ENCODE measurements around the gene SAMD14.

SAMD14 gene

DNA sequence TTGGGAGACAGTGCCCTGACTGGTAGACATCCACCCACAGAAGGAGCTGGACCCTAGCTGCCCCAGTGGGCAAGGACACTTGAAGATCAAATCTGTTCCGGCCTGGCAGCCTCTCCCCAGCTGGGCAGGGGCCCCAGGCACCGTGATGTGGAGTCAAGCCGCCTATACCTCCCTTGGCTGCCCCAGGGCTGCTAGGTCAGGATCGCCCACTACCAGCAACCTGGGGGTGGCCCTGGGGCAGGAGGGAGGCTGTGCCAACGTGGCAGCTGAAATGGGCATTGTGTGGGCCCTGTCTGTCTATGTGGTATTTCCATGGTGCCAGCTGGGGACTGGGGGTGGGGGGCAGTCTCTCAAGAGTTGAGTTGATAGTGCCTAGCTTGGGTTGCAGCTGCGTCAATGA is 33.9 kb downstream of the SAMD14 start:
- TF ChIP-seq Cebpa-rat (IDR thresholded peaks at IDR 0.05): no peak
- Histone ChIP-seq H3K9me3 (replicated peaks in 1 of 11) (no peaks in the 10 kb centered on the region), H3K9ac (peak overlapping the region; percentile 80 to 90 (median 86)), H3K4me1 (peaks cover 13 to 26% (median 21%) of the 10 kb centered on the region in 10 experiments), H3K27me3 (no peaks in the 10 kb centered on the region), H3K4me3 (peak overlapping the region; percentile 72 to 92 (median 84)), H3K36me3 (peaks cover 5 to 38% (median 15%) of the 10 kb centered on the region in 11 experiments; a peak in 16 of 22 replicates), H3K27ac (peak overlapping the region in 10 of 11 experiments; percentile 54 to 88 (median 81); a peak in 20 of 22 replicates), H3K4me2 (peak overlapping the region; percentile 94 to 100 (median 98)), H4K20me1 (peaks cover 0 to 14% (median 0%) of the 10 kb centered on the region in 11 experiments; a peak in 6 of 22 replicates)

DNA sequence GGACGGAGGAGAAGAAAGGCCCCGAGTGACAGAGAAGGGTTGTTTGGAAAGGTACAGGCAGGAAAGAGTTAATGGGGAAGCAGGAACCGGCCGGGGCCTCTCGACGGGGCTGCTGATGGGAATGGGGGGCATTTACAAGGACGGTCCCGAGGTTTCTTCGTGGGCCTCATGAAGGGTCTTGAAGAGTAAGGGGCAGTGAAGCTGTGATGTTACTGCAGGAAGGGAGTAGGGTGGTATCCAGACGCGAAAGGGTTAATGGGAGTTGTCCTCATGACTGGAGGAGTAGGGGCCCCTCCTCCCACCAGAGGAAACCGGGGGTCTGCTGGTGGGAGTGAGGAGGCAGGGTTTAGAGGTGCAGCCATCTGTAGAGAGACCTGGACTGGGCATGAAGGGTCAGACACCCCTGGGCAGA is 34.3 kb downstream of the SAMD14 start:
- Histone ChIP-seq H4K20me1 (peaks cover 0 to 11% (median 0%) of the 10 kb centered on the region in 11 experiments; a peak in 5 of 22 replicates), H3K4me3 (peak overlapping the region; percentile 72 to 92 (median 84)), H3K9ac (peak overlapping the region; percentile 80 to 90 (median 86)), H3K27me3 (no peaks in the 10 kb centered on the region), H3K4me2 (peak overlapping the region; percentile 94 to 100 (median 98)), H3K36me3 (peaks cover 5 to 34% (median 15%) of the 10 kb centered on the region in 11 experiments; a peak in 16 of 22 replicates), H3K27ac (peak overlapping the region; percentile 54 to 88 (median 79); a peak in 21 of 22 replicates), H3K4me1 (peaks cover 13 to 26% (median 21%) of the 10 kb centered on the region in 10 experiments), H3K9me3 (replicated peaks in 1 of 11) (no peaks in the 10 kb centered on the region)
- no peak for TF ChIP-seq Cebpa-rat (IDR thresholded peaks at IDR 0.05)

DNA sequence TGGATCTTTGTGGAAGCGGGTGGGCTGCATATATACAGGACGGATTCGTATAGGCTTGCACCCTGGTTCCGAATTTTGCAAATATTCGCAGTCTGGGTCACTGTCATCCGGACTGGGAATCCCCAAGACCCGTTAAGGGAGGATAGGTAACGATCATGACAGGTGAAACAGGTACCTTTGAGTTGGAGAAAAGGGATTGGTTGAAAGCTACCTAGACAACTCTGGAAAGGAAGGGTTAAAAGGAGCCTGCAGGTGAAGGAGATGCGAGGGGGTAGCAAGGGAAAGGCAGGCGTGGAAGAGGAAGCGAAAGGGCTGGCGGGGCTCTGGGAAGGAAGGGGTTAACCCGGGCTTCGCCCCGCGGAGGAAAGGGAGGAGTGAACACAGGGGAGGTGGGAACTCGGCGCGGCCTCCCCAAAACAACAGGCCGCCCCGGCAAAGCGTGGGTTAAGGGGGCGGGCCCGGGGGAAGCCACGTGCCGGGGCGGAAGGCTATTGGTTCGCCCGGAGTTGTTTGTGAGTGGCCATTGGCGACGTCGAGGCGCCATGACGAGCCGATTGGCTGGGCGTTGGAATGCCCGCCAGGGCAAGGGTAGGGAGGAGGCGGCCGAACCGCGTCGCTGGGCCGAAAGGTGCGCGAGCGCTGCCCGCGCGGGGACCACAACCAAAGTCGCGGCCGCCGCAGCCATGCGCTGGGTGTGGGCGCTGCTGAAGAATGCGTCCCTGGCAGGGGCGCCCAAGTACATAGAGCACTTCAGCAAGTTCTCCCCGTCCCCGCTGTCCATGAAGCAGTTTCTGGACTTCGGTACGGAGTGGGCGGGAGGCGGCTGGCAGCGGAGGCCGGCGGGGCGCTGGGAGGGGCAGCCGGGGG is 35.0 kb downstream of the SAMD14 start, which contains the start of gene PDK2:
Gene PDK2, plus strand, starts transcription at position 599 of the 867 bp plus-strand sequence. Its CDS starts 85 bp downstream, at position 684.
- H4K20me1 ChIP-seq: peaks cover 0 to 6% (median 0%) of the 10 kb centered on the region in 11 experiments; a peak in 4 of 22 replicates
- H3K9ac ChIP-seq: peak within 1 kb of the TSS; percentile 80 to 90 (median 86)
- H3K27ac ChIP-seq: peak within 1 kb of the TSS; percentile 54 to 88 (median 79); a peak in 21 of 22 replicates
- peaks cover 5 to 27% (median 15%) of the 10 kb centered on the region in 11 experiments; a peak in 15 of 22 replicates for H3K36me3 ChIP-seq
- no peak for TF ChIP-seq Cebpa-rat (IDR thresholded peaks at IDR 0.05)
- H3K4me3 ChIP-seq: peak within 1 kb of the TSS; percentile 72 to 92 (median 84)
- peak within 1 kb of the TSS; percentile 94 to 100 (median 98) for H3K4me2 ChIP-seq
- peaks cover 13 to 26% (median 21%) of the 10 kb centered on the region in 10 experiments for H3K4me1 ChIP-seq
- no peaks in the 10 kb centered on the region for H3K9me3 ChIP-seq (replicated peaks in 1 of 11)
- no peaks in the 10 kb centered on the region for H3K27me3 ChIP-seq

DNA sequence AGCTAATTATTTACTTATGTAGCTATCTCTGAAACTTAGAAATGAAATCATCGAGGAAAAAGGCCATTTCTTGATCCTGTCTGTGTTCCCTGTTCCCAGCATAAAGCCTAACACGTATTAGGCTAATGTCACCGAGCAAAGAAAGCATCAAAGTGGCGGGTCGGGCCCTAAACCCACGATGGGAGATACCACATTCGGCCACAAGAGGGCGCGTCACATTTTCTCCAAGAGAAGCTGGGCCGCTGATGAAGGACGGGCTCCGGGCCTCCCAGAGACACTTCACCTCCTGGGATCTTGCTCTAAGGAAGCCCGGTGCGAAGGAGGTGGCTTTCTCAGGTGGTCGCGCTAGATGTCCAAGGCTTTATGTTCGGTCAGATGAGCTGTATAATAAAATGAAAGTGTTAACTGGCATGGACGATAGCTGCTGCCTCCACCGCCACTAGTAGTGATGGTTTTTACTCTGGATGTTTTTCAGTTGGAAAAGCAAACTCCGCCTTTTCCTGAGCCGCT is 35.7 kb downstream of the SAMD14 start:
- H3K4me2 ChIP-seq: peak overlapping the region; percentile 89 to 100 (median 97)
- no peaks in the 10 kb centered on the region for H3K27me3 ChIP-seq
- peak overlapping the region in 8 of 11 experiments; percentile 14 to 85 (median 34); a peak in 8 of 22 replicates for H3K27ac ChIP-seq
- peaks cover 0 to 8% (median 0%) of the 10 kb centered on the region in 11 experiments; a peak in 1 of 22 replicates for H4K20me1 ChIP-seq
- H3K9ac ChIP-seq: peak overlapping the region; percentile 1 to 89 (median 84); a peak in 19 of 22 replicates
- no peaks in the 10 kb centered on the region for H3K9me3 ChIP-seq (replicated peaks in 1 of 11)
- H3K36me3 ChIP-seq: peaks cover 5 to 22% (median 14%) of the 10 kb centered on the region in 11 experiments; a peak in 14 of 22 replicates
- H3K4me1 ChIP-seq: peaks cover 13 to 26% (median 21%) of the 10 kb centered on the region in 10 experiments
- H3K4me3 ChIP-seq: peak overlapping the region; percentile 72 to 92 (median 84)
- TF ChIP-seq Cebpa-rat (IDR thresholded peaks at IDR 0.05): no peak

DNA sequence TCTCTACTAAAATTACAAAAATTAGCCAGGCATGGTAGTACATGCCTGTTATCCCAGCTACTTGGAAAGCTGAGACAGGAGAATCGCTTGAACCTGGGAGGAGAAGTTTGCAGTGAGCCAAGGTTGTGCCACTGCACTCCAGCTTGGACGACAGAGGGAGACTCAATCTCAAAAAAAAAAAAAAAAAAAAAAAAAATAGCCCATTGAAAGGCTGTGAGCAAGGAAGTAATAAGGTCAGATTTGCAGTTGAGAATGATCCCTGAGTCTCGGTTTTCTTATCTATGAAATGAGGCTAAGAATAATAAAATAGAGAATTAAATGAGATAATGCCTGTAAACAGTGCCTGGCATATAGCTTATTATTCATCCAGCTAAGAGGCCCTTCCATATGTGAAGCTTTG is 36.2 kb downstream of the SAMD14 start:
- peaks cover 13 to 26% (median 21%) of the 10 kb centered on the region in 10 experiments for H3K4me1 ChIP-seq
- H3K27ac ChIP-seq: no peak overlapping the region
- no peak overlapping the region for H3K4me3 ChIP-seq
- H3K9me3 ChIP-seq (replicated peaks in 1 of 11): no peaks in the 10 kb centered on the region
- TF ChIP-seq Cebpa-rat (IDR thresholded peaks at IDR 0.05): no peak
- H4K20me1 ChIP-seq: peaks cover 0 to 8% (median 0%) of the 10 kb centered on the region in 11 experiments; a peak in 1 of 22 replicates
- H3K36me3 ChIP-seq: peaks cover under 1 to 17% (median 10%) of the 10 kb centered on the region in 11 experiments; a peak in 12 of 22 replicates
- peak overlapping the region in 5 of 11 experiments; percentile 96 to 98 (median 97); a peak in 6 of 22 replicates for H3K4me2 ChIP-seq
- H3K9ac ChIP-seq: no peak overlapping the region
- no peaks in the 10 kb centered on the region for H3K27me3 ChIP-seq

DNA sequence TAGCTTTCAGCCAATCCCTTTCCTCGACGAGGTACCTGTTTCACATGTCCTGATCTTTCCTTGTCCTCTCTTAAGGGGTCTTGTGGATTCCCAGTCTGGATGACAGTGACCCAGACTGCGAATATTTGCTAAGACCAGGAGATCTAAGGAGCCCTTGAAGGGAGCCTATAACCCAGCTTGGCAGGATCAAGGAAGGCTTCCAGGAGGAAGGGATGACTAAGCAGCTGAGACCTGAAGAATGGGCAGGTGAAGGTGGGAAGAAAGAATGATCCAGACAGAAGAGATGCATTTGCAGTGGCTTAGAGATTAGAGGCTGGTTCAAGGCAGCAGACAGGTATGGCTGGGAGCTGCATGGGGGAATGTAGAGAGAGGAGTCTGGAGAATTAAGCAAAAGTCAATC is 36.7 kb downstream of the SAMD14 start:
- Histone ChIP-seq H3K9ac (no peak overlapping the region), H3K27ac (no peak overlapping the region)

DNA sequence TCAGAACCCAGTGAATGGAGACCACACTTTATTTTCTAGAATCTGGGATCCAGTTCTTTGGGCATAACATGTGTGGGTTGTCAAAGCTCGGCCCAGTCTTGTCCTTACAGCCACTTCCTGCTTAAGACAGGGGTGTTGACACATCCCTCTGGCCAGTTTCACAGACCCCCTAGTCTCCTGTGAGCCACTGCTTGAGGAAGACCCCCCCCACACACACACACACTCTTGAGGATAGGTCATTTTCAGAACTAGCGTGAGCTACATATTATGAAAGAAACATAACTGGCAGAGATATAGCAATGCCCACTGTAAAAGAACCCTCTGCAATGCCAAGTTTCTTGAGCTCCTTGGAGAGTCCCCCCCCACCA is 38.1 kb downstream of the SAMD14 start:
- Histone ChIP-seq H3K4me3 (no peak overlapping the region), H4K20me1 (peaks cover 0 to 8% (median 0%) of the 10 kb centered on the region in 11 experiments; a peak in 3 of 22 replicates), H3K4me1 (peaks cover 13 to 23% (median 19%) of the 10 kb centered on the region in 10 experiments), H3K27me3 (no peaks in the 10 kb centered on the region), H3K27ac (no peak overlapping the region), H3K9me3 (replicated peaks in 1 of 11) (no peaks in the 10 kb centered on the region), H3K36me3 (no peaks in the 10 kb centered on the region), H3K4me2 (no peak overlapping the region), H3K9ac (no peak overlapping the region; a peak in 1 of 22 replicates)
- no peak for TF ChIP-seq Cebpa-rat (IDR thresholded peaks at IDR 0.05)

More for the DNA sequence above, 36.7 kb downstream of the SAMD14 start:
- H4K20me1 ChIP-seq: peaks cover 0 to 8% (median 0%) of the 10 kb centered on the region in 11 experiments; a peak in 1 of 22 replicates
- no peaks in the 10 kb centered on the region for H3K9me3 ChIP-seq (replicated peaks in 1 of 11)
- H3K36me3 ChIP-seq: peaks cover 0 to 11% (median 4%) of the 10 kb centered on the region in 11 experiments; a peak in 9 of 22 replicates
- H3K4me3 ChIP-seq: no peak overlapping the region
- peaks cover 13 to 26% (median 21%) of the 10 kb centered on the region in 10 experiments for H3K4me1 ChIP-seq
- H3K27me3 ChIP-seq: no peaks in the 10 kb centered on the region
- TF ChIP-seq Cebpa-rat (IDR thresholded peaks at IDR 0.05): no peak
- H3K4me2 ChIP-seq: no peak overlapping the region

DNA sequence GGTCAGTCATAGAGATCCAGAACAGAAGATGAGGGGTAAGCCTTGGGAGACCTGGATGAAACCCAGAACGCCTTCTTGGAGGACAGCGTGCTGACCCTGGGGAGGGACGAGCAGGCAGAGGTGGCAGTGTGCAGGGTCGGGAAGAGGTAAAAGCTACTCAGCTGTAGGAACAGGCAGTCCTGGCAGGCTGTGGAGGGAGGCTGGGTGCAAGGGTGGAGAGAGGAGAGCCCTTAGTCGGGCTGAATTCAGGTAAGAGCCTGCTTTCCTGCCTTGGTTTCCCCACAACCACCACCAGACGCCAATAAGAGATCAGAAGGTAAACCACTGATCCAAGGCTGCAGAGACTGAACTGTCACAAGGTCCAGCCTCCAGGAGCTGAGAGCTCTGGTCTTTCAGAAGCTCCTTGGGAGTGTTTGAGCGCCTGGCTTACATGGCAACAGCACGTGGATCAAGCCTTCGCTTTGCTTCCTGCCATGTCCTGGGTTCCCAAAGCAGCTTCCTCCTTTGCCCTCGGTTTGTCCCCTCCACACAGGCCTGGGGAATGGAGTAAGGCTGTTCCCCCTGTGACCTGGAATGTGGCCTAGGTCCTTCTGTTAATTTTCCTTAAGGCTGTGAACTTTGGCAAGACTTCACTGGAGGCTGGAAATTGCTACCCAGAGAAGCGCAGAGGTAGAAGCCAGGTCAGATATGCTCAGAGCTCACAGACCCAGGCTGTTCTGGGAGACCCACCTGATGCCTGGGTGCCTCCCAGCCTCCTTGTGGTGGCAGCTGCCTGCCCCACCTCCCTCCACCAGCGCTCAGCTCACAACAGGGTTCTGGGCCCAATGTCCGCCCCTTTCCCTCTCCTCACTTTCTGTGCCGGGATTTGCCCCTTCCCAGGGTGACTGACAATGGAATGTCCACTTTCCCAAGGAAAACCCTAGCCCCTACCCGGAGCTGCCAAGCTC is 38.7 kb downstream of the SAMD14 start:
- Histone ChIP-seq H3K27ac (no peak overlapping the region), H3K9ac (no peak overlapping the region; a peak in 1 of 22 replicates), H3K36me3 (no peaks in the 10 kb centered on the region), H3K4me1 (peaks cover 6 to 18% (median 12%) of the 10 kb centered on the region in 10 experiments), H3K4me3 (no peak overlapping the region), H3K27me3 (no peaks in the 10 kb centered on the region), H3K4me2 (no peak overlapping the region), H4K20me1 (peaks cover 0 to 8% (median 0%) of the 10 kb centered on the region in 11 experiments; a peak in 3 of 22 replicates), H3K9me3 (replicated peaks in 1 of 11) (no peaks in the 10 kb centered on the region)
- no peak for TF ChIP-seq Cebpa-rat (IDR thresholded peaks at IDR 0.05)

Data from BLaER1 treated with 17β-estradiol and CSF1 and Interleukin-3, amounts not matched to agents 10 nM and 100 nM (cell line).